NT2/D1 (cell line): ENCODE data around the gene AURKAIP1.

ENCODE experiments used
- SUZ12 ChIP-seq: IDR thresholded peaks from 2 replicates; pipeline ENCODE4 v1.6.1; 2011; ENCODE audit not compliant: insufficient read length, insufficient read depth; ENCODE audit errors: extremely low read depth
- YY1 ChIP-seq: IDR thresholded peaks from 2 replicates; pipeline ENCODE4 v1.6.1; 2011; ENCODE audit not compliant: insufficient read length, insufficient read depth
- ZNF274 ChIP-seq: IDR thresholded peaks from 2 replicates; pipeline ENCODE4 v1.6.1; 2011; ENCODE audit warnings: mild to moderate bottlenecking, low read depth, low read length

DNA sequence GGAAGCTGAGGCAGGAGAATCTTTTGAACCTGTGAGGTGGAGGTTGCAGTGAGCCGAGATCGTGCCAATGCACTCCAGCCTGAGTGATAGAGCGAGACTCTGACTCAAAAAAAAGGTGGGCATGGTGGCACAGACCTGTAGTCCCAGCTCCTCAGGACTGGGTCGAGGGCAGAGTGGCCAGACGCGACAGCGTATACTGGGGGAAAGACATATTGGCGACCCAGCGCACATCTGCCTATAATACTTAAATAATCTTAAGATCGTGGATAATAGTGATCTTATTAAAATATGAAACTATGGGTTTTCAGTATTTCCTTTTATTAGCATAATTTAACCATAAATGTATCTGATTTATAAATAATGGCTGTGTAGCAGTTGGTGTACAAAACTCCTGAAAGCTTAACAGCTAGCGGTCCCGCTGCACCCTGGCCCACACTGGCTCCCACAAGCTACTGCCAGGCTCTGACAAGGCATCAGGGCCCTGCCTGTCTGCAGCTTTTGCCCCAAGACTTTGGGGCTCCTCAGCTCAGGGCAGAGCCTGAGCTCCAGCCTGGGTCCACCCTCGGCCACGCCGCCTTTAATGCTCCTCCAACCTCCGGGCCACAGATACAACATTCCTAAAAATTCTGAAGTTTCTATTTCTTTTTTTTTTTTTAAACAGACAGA is 2.7 kb upstream of the AURKAIP1 start:
- TF ChIP-seq YY1 (no peak), ZNF274 (no peak), SUZ12 (no peak)
